Umbilical cord (tissue), 2 donors: Measurements from ENCODE around the gene CDK11B. TPM values are rescaled to one million over a fixed set of nuclear protein-coding genes. Genes with fewer than 3 reads are reported as not detected.
"Not testable (repeated sequence)": the region's sequence is repeated elsewhere in the genome, so short reads cannot be mapped to it uniquely, and the experiment has no call there.

Source experiments
- DNase-seq: peaks from one replicate; pipeline ENCODE4 v3.0.0-alpha.2; 2015; ENCODE audit warnings: low spot score
- total RNA-seq: library from RNA; depleted of rRNA; stranded (reverse); fragments of >200 nt; gene quantifications from one replicate; pipeline ENCODE4 v1.2.3, GENCODE V29; 2014; ENCODE audit warnings: low replicate concordance; ENCODE audit not compliant: insufficient read depth

CDK11B gene
- total RNA-seq, 1 donor from 2014 or later: 3.6 TPM

DNA sequence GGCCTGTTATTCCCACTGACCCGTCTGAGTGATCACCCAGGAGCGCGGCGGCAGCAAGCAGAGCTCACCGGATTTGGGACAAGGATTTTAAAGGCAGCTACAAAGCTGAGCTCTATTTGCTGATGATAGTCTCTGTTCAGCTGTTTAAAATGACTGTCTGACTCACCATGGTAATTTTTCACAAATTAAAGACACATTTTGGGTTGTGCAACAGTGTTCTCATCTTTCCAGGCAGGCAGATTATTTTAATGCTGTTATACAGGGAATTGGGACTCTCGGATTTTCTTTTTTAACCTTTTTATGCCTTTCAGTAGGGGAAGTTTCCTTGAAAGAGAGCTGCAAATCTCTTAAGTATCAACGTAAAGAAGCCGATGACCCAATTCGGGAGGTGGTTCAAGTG lies 3.6 kb upstream of the CDK11B start:
- not testable (repeated sequence) for DNase-seq

DNA sequence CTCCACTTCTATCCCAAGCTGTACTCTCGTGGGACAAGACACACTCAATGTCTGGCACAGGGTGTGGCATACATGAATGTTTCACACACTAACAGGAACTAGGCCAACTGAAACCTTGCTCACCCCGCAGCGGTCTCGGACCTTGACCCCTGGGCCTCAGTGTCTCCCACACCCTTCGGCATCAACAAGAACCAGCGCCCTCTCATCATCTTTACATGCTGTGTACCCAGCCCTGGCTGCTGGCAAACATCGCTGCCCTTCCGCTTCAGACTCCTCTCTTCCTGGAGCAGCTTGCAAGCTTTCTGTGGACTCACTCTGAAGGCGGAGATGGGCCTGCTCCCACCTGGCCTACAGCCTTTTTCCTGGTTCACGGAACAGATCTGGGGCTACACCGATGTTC lies 10.5 kb downstream of the CDK11B start:
- not testable (repeated sequence) for DNase-seq

DNA sequence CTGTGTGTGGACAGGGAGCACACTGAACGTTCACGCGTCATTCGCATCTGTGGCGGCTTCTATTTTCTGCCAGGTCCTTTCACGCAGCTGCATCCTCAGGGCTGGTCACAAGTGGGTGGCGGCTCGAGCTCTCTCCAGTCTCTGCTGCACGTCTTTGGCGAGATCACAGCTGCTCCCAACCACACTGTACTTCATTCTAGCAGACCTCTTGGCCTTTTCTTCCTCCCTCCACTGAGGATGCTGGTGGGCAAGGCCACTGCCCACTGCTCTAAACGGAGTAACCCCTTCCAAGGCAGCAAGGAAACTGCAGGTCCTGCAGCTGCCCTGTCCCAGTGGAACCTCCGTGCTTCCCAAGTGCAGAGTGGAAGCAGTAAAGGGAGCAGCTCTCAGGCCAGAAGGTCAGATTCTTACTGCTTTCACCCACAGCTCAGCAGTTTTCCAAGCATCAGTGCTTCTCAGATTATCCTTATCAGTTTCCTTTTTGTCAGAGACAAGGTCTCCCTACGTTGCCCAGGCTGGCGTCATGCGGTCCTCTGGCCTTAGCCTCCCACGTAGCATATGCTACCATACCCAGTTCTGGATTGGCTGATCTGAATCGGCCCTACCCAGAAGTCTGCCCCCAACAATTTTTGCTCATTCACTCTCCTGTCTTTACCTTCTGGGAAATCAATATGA lies 11.1 kb downstream of the CDK11B start:
- DNase-seq: not testable (repeated sequence)

DNA sequence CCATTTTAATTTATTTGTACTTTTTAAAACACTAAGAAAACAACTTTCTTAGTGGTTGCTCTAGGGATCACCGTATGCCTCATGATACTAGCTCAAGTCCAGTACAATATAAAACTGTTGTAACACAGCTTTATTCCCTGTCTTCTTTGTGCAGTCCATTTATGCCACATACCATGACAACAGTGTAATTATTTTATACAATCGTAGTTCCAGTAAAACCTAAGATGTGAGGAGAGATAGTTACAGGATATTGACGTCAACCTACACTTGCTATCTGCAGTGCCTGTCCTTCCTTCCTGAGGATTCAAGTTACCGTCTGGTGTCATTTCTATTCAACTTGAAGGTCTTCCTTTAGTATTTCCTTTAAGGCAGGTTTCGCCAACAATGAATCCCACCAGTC lies 12.5 kb downstream of the CDK11B start:
- DNase-seq: not testable (repeated sequence)

DNA sequence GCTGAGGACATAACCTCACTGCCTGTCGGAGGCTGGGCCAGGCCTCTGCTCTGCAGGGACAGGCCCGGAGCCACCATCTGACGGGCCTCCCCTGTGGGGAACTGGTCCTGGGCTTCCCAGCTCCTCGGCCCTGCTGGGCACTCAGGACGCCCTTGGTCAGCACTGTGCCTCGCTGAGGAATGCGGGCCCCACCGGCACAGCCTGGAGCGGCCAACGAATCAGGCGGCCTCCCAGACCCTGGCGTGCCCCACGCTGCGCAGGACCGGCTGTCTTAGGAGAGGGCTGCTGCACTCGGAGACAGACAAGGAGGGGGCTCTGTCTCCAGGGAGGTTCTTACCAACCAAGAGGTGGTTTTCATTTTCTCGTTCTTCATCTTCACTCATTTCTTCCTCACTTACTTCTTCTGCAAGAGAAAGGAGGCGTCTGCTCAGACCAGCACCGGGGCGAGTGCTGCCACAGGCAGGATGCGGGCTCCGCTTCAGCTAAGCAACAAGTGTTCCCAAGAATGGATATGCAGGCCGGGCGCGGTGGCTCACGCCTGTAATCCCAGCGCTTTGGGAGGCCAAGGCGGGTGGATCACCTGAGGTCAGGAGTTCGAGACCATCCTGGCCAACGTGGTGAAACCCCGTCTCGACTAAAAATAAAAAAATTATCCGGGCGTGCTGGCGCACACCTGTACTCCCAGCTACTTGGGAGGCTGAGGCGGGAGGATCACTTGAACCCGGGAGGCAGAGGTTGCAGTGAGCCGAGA lies 17.9 kb downstream of the CDK11B start:
- DNase-seq: not testable (repeated sequence)

DNA sequence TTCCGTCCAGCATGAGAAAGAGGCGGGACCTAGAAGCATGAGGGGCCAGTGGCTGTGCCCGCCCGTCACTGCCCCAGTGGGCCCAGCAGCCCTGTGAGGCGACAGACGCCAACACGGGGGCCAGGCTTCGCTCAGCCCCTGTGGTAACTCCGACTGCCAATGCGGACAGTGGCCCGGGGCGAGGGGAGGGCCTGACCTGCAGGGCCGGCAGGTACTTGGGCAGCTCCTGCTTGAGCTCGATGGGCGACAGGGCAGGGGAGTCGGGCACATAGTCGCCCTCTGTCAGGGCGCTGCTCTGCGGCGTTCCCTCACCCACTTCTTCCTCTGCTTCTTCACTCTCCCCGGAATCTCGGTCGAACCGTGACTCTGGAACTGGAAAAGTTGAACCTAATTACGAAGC lies 18.7 kb downstream of the CDK11B start:
- DNase-seq: not testable (repeated sequence)

DNA sequence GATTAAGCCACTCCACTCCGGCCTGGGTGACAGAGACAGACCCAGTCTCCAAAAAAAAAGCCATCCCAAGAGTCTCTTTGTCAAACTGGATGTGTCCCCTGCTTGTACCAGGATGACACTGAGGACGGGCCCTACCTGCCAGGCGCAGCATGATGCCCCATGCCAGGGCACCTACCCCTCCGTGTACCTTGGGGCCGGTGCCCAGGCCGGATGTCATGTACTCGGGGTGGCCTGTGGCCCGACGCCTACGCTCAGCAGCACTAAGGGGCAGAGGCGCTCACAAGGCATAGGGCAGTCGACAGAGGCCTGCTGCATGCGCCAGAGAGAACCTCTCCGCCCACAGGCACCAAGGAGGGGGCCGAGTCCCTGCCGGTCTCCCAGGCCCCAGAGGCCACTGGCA lies 19.4 kb downstream of the CDK11B start:
- not testable (repeated sequence) for DNase-seq

DNA sequence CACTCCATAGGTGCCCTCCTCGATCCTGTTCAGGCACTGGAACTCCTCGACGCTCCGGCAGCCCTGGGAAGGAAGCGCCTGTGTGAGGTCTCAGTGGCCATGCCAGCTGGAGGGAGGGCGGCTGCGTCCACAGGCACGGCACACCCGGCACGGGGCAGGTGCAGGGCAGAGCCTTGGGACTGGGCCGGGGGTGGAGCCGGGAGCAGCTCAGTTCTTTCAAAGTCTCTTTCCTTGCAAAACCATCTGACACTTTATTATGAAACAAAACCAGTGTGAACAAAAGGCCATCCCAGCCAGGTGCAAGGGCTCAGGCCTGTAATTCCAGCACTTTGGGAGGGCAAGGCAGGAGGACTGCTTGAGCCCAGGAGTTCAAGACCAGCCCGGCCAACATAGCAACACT lies 20.3 kb downstream of the CDK11B start:
- DNase-seq: not testable (repeated sequence)

DNA sequence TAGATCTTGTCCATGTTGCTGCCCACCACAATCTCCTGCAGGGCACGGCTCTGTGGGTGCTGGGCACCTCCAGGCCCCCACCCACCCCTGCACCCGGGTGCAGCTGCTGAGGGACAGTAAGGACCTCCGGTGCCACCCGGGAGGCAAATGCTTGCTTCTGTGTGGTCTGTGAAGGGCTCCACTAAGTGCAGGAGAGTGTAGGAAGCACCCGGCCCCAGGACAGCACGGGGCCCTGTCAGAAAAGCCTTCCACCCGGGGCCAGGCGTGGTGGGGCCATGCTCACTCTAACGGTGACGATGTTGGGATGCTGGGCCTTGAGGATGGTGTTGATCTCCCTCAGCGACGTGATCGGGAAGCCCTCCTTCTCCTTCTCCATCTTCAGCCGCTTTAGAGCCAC lies 21.3 kb downstream of the CDK11B start:
- DNase-seq: not testable (repeated sequence)

DNA sequence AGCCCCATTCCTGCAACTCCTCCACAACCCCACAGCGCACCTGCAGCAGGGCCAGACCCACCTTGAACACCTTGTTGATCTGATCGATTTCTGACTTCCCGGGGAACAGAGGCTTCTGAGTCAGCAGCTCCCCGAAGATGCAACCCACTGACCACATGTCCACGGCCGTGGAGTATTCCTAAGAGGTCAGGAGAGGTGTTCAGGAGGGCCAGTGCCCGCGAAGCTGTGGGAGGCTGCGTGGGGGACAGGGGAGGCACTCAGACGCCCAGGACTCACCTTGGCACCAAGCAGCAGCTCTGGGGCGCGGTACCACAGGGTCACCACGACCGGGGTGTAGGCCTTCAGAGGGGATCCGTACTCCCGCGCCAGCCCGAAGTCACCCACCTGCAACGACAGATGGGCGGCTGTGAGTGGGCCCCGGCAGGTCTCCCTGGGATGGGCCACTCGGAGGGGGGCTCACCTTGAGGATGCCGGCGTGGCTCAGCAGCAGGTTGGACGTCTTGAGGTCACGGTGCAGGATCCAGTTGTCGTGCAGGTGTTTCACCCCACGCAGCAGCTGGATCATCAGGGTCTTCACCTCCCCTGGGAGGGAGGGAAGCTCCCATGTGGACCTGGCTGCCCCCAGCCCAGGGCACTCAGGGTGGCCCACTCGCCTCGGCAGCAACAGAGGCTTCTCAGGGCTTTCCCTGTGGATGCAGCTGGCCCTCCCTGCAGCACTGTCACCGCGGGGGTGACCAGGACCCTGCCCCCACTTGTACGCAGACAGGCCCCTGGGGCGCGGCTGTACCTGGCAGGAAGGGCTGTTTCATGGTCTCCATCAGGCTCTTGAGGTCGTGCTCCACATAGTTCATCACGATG lies 22.0 kb downstream of the CDK11B start:
- not testable (repeated sequence) for DNase-seq

DNA sequence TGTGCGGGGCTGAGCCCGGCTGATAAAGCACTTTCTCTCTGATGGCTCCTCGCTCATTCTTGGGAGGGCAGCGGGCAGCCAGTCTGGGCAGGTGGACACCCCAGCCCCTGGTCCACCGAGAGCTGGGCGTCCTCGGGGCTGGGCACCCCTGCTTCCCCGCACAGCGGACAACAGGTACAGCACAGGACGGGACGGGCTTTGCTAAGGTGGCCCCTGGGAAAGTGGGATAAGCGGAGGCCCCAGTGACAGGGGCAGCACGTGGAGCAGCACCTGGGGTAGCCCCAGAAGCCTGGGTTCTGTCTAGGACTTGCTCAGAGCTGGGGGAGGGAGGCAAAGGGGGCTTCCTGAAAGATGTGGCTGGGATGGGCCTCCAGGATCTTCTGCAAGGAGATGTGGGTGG lies 24.2 kb downstream of the CDK11B start:
- not testable (repeated sequence) for DNase-seq

DNA sequence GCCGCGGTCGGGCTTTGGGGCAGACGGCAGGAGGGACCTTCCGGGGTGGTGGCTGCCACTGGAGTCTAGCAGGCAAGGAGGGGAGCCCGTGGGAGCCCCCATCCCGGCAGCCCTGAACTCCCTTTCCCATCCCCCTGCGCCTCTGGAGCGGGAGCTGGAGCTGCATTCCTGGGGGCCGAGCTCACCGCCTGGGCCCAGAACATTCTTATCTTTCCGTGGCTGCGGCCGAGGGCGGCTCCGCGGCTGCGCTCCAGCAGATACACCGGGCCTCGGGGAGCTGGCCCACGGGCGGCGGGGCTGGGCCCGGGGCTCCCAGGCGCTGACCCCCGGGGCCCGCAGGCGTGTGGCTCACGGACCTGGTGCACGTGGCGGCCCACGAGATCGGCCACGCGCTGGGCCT lies 25.4 kb downstream of the CDK11B start:
- not testable (repeated sequence) for DNase-seq

DNA sequence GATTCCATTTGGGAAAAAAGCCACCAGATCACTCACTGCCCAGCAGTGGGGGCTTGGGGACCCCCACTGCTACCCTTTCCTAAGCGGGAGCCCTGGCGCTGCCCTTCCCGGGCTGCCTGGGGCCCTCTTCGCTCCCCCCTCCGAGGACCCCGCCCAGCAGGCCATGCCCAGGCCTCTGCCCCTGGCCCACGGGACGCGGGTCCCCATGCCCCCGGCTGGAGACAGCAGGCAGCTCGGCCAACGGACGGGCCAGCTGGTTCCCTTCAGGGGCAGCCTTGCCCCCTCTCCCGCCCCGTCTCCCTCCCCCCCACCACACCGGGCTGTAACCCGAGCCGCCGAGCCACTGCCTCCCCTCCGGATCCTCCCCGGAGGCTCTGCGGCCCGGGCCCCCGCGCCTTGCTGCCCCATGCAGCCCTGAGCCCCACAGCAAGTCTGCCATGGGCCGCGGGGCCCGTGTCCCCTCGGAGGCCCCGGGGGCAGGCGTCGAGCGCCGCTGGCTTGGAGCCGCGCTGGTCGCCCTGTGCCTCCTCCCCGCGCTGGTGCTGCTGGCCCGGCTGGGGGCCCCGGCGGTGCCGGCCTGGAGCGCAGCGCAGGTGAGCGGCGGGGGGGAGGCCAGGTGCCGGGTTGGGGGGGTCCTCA lies 26.9 kb downstream of the CDK11B start, which contains the start of gene MMP23B:
TSS of gene MMP23B (plus strand) at position 392 of the 639 bp plus-strand sequence. CDS start at position 438, 46 bp downstream.
- peak; percentile 84 for DNase-seq

DNA sequence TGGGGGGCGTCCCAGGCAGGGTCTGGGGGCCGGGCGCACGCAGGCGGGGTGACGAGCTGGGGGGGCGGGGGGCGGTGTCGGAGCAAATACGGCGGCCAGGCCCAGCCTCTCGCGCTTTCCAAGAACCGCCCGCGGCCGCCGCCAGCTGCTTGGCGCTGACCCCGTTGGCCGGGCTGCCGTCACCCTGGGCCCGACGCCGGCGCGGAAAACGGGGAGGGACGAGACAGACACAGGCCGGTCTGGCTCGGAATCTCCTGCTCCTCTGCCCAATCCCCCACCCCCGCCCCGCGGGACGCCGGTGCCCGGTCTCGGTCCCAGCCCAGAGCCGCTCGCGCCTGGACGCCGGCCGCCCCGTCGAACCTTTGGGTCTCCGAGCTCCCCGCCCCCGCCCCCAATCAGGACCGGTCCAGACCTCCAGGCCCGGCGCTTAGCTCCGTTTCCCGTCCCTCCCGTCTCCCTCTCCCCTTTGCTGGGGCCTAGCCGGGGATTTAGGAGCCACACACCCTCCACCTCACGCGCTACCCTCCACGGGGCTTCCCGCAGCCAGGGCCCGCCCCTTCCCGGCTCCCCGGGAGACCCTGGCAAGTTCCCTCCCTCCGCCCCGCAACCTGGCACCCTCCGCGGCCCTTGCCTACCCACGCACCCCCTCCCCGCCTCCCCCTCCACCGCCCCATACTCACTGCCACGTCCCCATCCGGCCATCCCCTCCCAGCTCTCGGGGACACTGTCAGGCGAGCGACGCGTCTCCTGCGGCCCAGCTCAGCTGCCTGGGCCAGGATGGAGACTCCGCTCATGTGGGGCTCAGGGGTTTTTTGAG lies 27.6 kb downstream of the CDK11B start:
- DNase-seq: peak; percentile 81

DNA sequence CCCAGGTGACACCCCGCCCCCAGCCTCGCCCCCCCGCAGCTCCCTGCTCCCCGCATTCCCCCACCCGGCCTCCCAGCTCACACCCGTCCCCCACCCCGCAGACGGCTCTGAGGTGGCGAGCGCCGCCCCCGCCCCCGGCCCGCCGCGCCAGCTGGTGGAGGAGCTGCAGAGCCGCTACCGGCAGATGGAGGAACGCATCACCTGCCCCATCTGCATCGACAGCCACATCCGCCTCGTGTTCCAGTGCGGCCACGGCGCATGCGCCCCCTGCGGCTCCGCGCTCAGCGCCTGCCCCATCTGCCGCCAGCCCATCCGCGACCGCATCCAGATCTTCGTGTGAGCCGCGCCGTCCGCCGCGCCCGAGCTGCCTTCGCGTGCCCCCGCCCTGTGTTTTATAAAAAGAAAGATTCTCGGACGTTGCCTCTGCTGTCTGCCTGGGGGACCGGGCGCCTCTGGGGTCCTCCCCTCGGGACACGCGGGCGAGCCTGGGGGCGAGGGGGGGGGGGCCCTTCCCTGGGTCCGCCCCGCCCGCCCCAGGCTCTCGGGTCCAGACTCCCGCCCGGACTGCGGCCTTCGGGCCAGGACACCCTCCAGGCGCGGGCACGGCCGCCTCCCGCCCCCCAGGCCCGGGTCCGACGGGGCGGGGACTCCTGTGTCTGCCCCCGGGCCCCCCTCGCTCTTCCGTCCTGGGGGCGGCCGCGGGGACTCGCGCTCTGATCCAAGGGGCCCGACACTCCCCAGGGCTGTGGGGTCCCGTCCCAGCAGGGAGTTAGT lies 28.4 kb downstream of the CDK11B start:
- peak; percentile 92 for DNase-seq

DNA sequence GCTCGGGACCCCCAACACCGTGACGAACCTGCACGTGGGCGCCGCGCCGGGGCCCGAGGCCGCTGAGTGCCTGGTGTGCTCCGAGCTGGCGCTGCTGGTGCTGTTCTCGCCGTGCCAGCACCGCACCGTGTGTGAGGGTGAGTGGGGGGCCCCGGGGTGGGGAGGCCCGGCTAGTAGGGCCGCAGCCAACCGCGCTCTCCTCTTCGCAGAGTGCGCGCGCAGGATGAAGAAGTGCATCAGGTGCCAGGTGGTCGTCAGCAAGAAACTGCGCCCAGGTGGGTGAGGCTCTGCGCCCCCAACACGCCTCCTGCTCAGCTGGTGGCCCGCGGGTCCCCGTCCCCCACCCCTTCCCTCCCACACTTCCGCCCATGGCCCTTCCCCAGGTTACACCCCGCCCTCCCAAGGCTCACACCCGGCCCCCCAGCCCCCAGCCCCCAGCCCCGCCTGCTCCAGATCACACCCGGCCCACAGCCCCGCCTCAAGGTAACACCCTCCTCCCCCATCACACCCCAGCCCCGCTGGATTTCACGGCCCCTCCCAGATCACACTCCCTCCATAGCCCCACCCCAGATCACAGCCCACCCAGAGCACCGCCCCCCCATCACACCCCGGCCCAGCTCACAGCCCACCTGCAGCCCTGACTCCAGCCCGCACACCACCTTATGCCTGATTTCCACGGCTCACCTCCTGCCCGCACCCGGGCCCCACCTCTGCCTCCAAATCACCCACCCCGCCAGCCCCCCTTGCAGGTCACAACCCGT lies 29.2 kb downstream of the CDK11B start:
- DNase-seq: peak; percentile 35

DNA sequence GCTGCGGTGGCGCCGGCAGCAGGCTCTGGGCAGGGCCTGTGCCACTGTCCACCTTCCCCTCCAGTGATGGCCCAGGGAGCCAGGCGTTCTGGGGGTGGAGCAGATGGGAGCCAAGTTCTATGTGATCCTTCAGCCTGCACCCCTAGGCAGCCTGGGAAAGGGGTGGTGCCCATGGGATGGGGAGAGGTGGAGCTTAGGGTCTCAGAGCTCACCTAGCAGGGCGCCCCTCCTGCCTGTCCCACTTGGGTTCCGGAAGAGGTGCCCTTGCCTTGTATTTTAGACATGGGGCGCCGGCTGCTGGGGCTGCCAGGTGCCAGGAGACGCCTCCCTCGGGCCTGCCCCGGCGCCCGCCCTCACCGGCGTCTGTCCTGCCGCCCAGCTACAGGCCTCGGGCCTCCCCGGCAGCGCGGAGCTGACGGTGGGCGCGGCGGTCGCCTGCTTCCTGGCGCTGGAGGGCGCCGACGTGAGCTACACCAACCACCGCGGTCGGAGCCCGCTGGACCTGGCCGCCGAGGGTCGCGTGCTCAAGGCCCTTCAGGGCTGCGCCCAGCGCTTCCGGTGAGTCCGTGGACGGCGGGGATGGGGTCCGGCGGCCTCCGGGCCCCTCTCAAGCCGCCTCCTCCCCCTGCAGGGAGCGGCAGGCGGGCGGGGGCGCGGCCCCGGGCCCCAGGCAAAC lies 29.9 kb downstream of the CDK11B start:
- peak; percentile 59 for DNase-seq
